ENCODE measurements around the gene THBS3.
A peak's percentile ranks its signal among the peaks of the same experiment; 100 is the strongest.
"Not testable (repeated sequence)": the region's sequence is repeated elsewhere in the genome, so short reads cannot be mapped to it uniquely, and the experiment has no call there.

THBS3 gene

DNA sequence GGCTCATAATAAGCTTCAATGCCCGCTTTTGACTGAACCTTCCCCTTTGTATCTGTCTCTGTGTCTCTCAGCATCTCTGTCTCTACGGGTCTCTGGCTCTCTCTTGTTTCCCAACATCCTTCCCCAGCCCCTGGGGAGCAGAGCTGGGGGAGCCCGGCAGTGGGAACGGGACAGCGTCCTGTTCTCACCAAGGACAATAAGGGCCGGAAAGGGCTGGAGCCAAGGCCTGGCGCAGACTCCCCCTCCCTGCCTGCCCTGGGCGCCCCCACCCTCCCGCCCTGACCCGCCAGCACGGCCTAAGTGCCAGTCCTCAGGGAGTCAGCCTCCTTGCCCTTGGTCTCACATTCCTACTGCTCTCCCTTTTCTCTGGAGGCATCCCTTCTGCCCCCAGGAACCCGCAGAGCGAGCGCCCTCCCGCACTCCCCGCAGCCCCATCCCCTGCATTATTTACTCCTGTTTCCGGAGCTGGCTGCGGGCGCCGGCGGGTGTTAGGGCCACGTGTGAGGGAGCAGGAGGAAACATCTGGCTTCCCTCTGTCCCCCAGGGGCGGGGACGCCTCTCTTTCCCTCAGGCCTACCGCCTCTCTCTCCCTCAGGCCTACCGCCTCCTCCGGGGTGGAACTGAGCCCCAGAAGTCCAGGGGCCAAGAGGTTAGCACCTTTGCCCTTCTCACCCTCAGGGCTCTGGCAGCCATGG, 41.1 kb downstream of the THBS3 start:
- intact Hi-C loops (cut with DNase I): loop anchor here (2.0 kb wide), 1 partner anchor 40 kb away; the partner anchor contains the start of gene EFNA1
- peak in 9 of 10 donors; percentile 21 to 92 (median 44) for DNase-seq

DNA sequence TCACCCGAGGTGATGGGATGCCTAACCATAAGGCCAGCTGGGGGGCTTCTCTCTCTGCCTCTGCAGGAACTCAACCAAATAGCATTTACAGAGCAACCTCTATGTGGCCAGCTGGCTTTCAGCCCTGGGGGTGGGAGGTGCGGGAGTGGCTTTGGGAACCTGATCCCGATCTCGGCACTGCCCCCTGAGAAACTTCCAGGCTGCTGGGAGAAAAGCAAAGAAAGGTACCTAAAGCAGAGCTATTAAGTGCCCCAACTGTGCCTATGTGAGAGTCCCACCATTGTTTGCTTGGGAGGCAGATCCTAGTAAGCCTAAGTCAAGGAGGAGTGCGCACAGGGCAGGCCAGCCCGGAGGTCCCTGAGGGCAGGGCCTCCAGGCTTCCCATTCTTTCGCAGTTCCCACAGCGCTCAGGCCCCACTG, 41.6 kb downstream of the THBS3 start:
- peak in 1 of 10 donors; percentile 45 for DNase-seq
- intact Hi-C loops (cut with DNase I): loop anchor here (2.0 kb wide), 1 partner anchor 39 kb away; the partner anchor contains the start of gene EFNA1

- intact Hi-C loops (cut with DNase I): not testable (repeated sequence)
- peak in 2 of 10 donors; percentile 29 to 35 for DNase-seq
These were observed 43.1 kb downstream of the THBS3 start for GRCh38 chr1:155164625-155165024.

- DNase-seq; intact Hi-C loops (cut with DNase I): not testable (repeated sequence)
These were observed 43.9 kb downstream of the THBS3 start for GRCh38 chr1:155163785-155164184.

GRCh38 chr1:155162631-155163030, 45.1 kb downstream of the THBS3 start:
- intact Hi-C loops (cut with DNase I): not testable (repeated sequence)
- DNase-seq: peak in 2 of 10 donors; percentile 9 to 27

- intact Hi-C loops (cut with DNase I): no loop called here
- peak in 2 of 10 donors; percentile 13 to 37 for DNase-seq
These were observed 47.6 kb downstream of the THBS3 start for GRCh38 chr1:155160128-155160527.

GRCh38 chr1:155158991-155159390, 48.7 kb downstream of the THBS3 start:
- peak in 1 of 10 donors; percentile 8 for DNase-seq
- intact Hi-C loops (cut with DNase I): no loop called here

DNA sequence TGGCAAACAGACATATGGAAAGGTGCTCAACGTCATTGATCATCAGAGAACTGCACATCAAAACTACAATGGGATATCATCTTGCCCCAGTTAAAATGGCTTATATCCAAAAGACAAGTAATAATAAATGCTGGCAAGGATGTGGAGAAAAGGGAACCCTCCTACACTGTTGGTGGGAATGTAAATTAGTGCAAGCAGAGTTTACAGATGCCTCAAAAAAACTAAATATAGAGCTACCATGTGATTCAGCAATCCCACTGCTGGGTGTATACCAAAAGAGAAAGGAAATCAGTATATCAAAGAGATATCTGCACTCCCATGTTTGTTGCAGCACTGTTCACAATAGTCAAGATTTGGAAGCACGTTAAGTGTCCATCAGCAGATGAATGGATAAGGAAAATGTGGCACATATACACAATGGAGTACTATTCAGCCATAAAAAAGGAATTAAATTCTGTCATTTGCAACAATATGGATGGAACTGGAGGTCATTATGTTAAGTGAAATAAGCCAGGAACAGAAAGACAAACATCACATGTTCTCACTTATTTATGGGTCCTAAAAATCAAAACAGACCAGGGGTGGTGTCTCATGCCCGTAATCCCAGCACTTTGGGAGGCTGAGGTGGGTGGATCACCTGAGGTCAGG, 51.6 kb downstream of the THBS3 start:
- DNase-seq; intact Hi-C loops (cut with DNase I): not testable (repeated sequence)

Measured in posterior cingulate gyrus (tissue), 11 donors.